ENCODE data around the gene PIK3R4. TPM values are rescaled to one million over a fixed set of nuclear protein-coding genes. Genes with fewer than 3 reads are reported as not detected.

PIK3R4 gene
- total RNA-seq, 4 donors from 2014 or later = 19.2 to 61.2 (median 41.0) TPM

GRCh38 chr3:130772129-130772528, 25.5 kb upstream of the PIK3R4 start:
- intact Hi-C loops (cut with DNase I; ENCODE audit: low total_unique reads) = no loop called here

GRCh38 chr3:130770644-130771043, 24.0 kb upstream of the PIK3R4 start:
- Histone ChIP-seq H3K9me3 (no peaks in the 10 kb centered on the region), H3K4me3 (no peak overlapping the region), H3K27me3 (no peaks in the 10 kb centered on the region), H3K27ac (no peak overlapping the region), H3K4me1 (no peaks in the 10 kb centered on the region), H3K36me3 (no peaks in the 10 kb centered on the region)
- intact Hi-C loops (cut with DNase I; ENCODE audit: low total_unique reads) = no loop called here
- DNase-seq = no peak
- TF ChIP-seq CTCF (IDR thresholded peaks at IDR 0.05) (no peak), POLR2A (IDR thresholded peaks at IDR 0.05) (no peak)

More at GRCh38 chr3:130772129-130772528, 25.5 kb upstream of the PIK3R4 start:
- DNase-seq = no peak
- Histone ChIP-seq H3K27me3 (no peaks in the 10 kb centered on the region), H3K4me1 (no peaks in the 10 kb centered on the region), H3K4me3 (no peak overlapping the region), H3K27ac (no peak overlapping the region), H3K9me3 (no peaks in the 10 kb centered on the region), H3K36me3 (no peaks in the 10 kb centered on the region)
- TF ChIP-seq POLR2A (IDR thresholded peaks at IDR 0.05) = no peak
- no peak for TF ChIP-seq CTCF (IDR thresholded peaks at IDR 0.05)

GRCh38 chr3:130761730-130762311, 15.2 kb upstream of the PIK3R4 start:
- H3K27me3 ChIP-seq = no peaks in the 10 kb centered on the region
- intact Hi-C loops (cut with DNase I; ENCODE audit: low total_unique reads) = no loop called here
- no peak overlapping the region for H3K27ac ChIP-seq
- no peaks in the 10 kb centered on the region for H3K9me3 ChIP-seq
- no peaks in the 10 kb centered on the region for H3K4me1 ChIP-seq
- no peak for TF ChIP-seq CTCF (IDR thresholded peaks at IDR 0.05)
- no peak for TF ChIP-seq POLR2A (IDR thresholded peaks at IDR 0.05)
- H3K36me3 ChIP-seq = no peaks in the 10 kb centered on the region
- no peak overlapping the region for H3K4me3 ChIP-seq
- DNase-seq = no peak

GRCh38 chr3:130760922-130761321, 14.3 kb upstream of the PIK3R4 start:
- intact Hi-C loops (cut with DNase I; ENCODE audit: low total_unique reads) = no loop called here
- no peaks in the 10 kb centered on the region for H3K27me3 ChIP-seq
- no peak overlapping the region for H3K27ac ChIP-seq
- no peaks in the 10 kb centered on the region for H3K36me3 ChIP-seq
- no peak overlapping the region for H3K4me3 ChIP-seq
- no peak for DNase-seq
- H3K9me3 ChIP-seq = no peaks in the 10 kb centered on the region
- no peaks in the 10 kb centered on the region for H3K4me1 ChIP-seq
- TF ChIP-seq POLR2A (IDR thresholded peaks at IDR 0.05) = no peak

GRCh38 chr3:130759692-130760338, 13.2 kb upstream of the PIK3R4 start:
- Histone ChIP-seq H3K27ac (no peak overlapping the region), H3K4me3 (no peak overlapping the region), H3K36me3 (no peaks in the 10 kb centered on the region), H3K9me3 (no peaks in the 10 kb centered on the region), H3K27me3 (no peaks in the 10 kb centered on the region), H3K4me1 (no peaks in the 10 kb centered on the region)
- DNase-seq = no peak
- intact Hi-C loops (cut with DNase I; ENCODE audit: low total_unique reads) = no loop called here
- TF ChIP-seq POLR2A (IDR thresholded peaks at IDR 0.05) (no peak), CTCF (IDR thresholded peaks at IDR 0.05) (peak; percentile 30 to 65 (median 50))

All from uterus (tissue), 4 donors.